Small intestine (tissue), 7 donors: ENCODE measurements around the gene MBOAT1. TPM values are rescaled to one million over a fixed set of nuclear protein-coding genes. Genes with fewer than 3 reads are reported as not detected.
"Not testable (repeated sequence)": the region's sequence is repeated elsewhere in the genome, so short reads cannot be mapped to it uniquely, and the experiment has no call there.

Source experiments
- DNase-seq, 2 donors: peaks; one replicate each; pipeline versions ENCODE4 v3.0.0 to v3.0.0-alpha.2; 2013
- FAIRE-seq: peaks from 2 replicates; lab custom pipeline; 2012; peaks lifted over from hg19 to GRCh38; lab: Jason Lieb, UNC
- H3K27ac ChIP-seq, 3 donors: one replicate each; pipeline ENCODE4 v1.5.1; 2013; ENCODE audit warnings: low read length in 2 of 3, mild to moderate bottlenecking in 2 of 3, control low read depth in 1 of 3, inconsistent platforms in 1 of 3, low read depth in 1 of 3, moderate library complexity in 1 of 3
- H3K27me3 ChIP-seq, 3 donors: one replicate each; pipeline ENCODE4 v1.6.1; 2013; ENCODE audit warnings: low read length in 3 of 3, inconsistent platforms in 1 of 3; ENCODE audit not compliant: control insufficient read depth in 3 of 3, insufficient read depth in 3 of 3
- H3K36me3 ChIP-seq, 3 donors: one replicate each; pipeline ENCODE4 v1.6.1; 2013; ENCODE audit warnings: low read length in 3 of 3, inconsistent platforms in 1 of 3, low read depth in 1 of 3, mild to moderate bottlenecking in 1 of 3, moderate library complexity in 1 of 3; ENCODE audit not compliant: control insufficient read depth in 3 of 3, insufficient read depth in 2 of 3
- H3K4me1 ChIP-seq, 3 donors: one replicate each; pipeline ENCODE4 v1.6.1; 2013; ENCODE audit warnings: low read length in 2 of 3, inconsistent platforms in 1 of 3, low read depth in 1 of 3, mild to moderate bottlenecking in 1 of 3, moderate library complexity in 1 of 3; ENCODE audit not compliant: control insufficient read depth in 3 of 3, insufficient read depth in 2 of 3
- H3K4me3 ChIP-seq, 3 donors: one replicate each; pipeline ENCODE4 v1.5.1; 2013; ENCODE audit warnings: low read length in 3 of 3, control low read depth in 1 of 3, inconsistent platforms in 1 of 3, low read depth in 1 of 3, mild to moderate bottlenecking in 1 of 3, moderate library complexity in 1 of 3
- H3K9me3 ChIP-seq, 2 donors: one replicate each; pipeline ENCODE4 v1.6.1; 2013; ENCODE audit warnings: low read depth in 1 of 2, low read length in 1 of 2; ENCODE audit not compliant: control insufficient read depth in 2 of 2, insufficient read depth in 1 of 2
- WGBS, 3 donors: extraction: QIAGEN DNeasy Blood & Tissue Kit; methylation state at CpG; one replicate each; pipeline ENCODE4 v1.1.7; 2013; 5-methylcytosine and 5-hydroxymethylcytosine counted together
- polyA plus RNA-seq, 4 donors: library from polyadenylated mRNA; stranded (reverse) in 3 of 4; unstranded in 1 of 4; fragments of 200-250 nt in 3 of 4; fragments of 120-200 nt in 1 of 4; gene quantifications; one replicate each; pipeline versions ENCODE4 v1.2.1 to v1.2.3, GENCODE V29; 2013
- donor health status: healthy with polysubstance abuse.
- donor health status: control.
- donor health status: control.
- donor health status: Bipolar disorder and iron deficiency.
- donor health status: healthy.

Gene MBOAT1
- polyA plus RNA-seq, 4 donors: 1.1 to 31.1 (median 6.9) TPM

DNA sequence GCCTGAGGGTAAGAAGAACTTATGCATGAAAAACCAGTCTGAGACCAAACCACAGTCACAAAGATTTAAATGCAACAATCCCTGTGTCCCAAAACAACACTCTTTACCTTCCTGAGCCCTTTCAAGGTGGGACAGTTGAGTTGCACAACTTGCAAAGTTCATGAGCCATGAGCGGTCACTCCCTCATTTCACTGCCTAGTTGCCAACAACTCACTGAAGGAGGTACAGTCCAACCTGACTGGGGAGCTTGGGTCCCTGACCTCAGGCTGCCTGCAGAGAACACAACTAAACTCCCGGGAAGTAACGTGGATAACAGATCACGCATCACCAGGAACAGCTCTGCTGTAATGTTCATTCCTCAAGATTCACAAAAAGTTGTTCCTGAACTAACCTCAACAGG lies 69.4 kb downstream of the MBOAT1 start:
- Histone ChIP-seq H3K36me3 (peaks cover 0 to 42% (median 0%) of the 10 kb centered on the region in 3 donors), H3K27me3 (no peaks in the 10 kb centered on the region), H3K4me3 (no peak overlapping the region), H3K9me3 (no peaks in the 10 kb centered on the region), H3K4me1 (no peaks in the 10 kb centered on the region), H3K27ac (no peak overlapping the region)
- FAIRE-seq: no peak
- 97 to 100% (median 98%) methylated on average over 4 of the region's 4 CpGs for whole genome bisulfite sequencing, 3 donors
- no peak for DNase-seq

DNA sequence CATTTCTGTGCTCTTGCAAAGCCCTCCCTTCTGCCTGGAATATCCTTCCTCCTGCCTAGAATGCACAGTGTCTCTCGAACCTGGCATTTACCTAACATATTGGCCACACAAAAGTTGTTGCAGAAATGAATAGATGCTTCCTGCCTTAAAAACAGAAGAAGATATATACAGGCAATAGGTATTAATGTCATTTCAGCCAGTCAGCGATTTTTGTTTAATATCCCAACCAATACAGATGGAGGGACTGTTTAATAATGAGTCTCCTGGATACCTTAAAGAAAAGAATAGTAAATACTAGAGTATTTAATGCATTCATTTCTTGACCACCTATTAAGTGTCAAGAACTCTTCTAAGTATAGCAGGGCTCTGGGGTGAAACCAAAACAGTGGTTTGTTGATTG lies 70.3 kb downstream of the MBOAT1 start:
- no peak for FAIRE-seq
- H3K4me3 ChIP-seq: no peak overlapping the region
- no peaks in the 10 kb centered on the region for H3K27me3 ChIP-seq
- H3K9me3 ChIP-seq: no peaks in the 10 kb centered on the region
- H3K4me1 ChIP-seq: no peaks in the 10 kb centered on the region
- H3K36me3 ChIP-seq: peaks cover 0 to 35% (median 0%) of the 10 kb centered on the region in 3 donors
- H3K27ac ChIP-seq: no peak overlapping the region
- WGBS, 3 donors: 93% methylated on average over 2 of the region's 2 CpGs
- no peak for DNase-seq

DNA sequence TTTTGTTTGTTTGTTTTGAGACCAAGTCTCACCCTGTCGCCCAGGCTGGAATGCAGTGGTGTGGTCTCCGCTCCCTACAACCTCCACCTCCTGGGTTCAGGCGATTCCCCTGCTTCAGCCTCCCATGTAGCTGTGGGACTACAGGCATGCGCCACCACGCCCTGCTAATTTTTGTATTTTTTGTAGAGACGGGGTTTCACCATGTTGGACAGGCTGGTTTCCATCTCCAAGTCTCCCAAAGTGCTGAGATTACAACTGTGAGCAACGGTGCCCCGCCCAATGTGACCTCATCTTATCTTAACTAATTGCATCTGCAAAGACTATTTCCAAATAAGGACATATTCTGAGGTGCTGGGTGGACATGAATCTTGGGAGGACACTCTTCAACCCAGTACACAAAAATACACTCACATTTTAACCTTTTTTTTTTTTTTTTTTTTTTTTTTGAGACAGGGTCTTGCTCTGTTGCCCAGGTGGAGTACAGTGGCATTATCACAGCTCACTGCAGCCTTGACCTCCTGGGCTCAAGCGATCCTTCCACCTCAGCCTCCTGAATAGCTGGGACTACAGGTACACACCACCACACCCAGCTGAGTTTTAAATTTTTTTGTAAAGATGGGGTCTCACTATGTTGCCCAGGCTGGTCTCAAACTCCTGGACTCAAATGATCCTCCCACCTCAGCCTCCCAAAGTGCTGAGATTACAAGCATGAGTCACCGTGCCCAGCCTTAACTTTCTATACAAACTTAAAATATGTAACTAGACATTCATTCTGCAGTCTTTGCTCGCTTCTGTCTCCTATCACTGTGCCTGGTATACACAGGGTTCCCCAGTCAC lies 72.9 kb downstream of the MBOAT1 start:
- H3K27me3 ChIP-seq, H3K9me3 ChIP-seq, FAIRE-seq, H3K4me1 ChIP-seq, H3K27ac ChIP-seq, H3K4me3 ChIP-seq: not testable (repeated sequence)
- WGBS, 3 donors: 84 to 95% (median 84%) methylated on average over 11 of the region's 11 CpGs
- H3K36me3 ChIP-seq: peaks cover 0 to 28% (median 0%) of the 10 kb centered on the region in 3 donors
- peak in 1 of 2 donors; percentile 39 for DNase-seq

DNA sequence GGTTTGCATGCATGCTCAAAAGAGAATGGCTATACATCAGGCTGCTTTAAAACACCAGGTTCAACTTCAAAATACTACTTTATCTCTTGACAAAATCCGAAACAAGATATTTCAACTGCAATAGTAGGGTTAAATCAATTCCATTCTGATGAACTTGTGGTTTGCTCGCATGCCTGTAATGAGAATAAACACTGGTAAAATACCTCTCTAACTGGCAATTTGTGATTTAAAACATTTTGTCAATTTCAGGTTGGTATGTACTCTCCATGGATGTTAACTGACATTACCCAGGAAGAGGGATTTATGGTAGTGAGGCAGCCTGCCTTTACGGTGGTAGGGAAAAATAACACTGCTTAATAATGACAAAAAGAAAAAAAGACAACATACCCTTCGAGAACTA lies 74.4 kb downstream of the MBOAT1 start:
- 88 to 92% (median 91%) methylated on average over 4 of the region's 4 CpGs for WGBS, 3 donors
- FAIRE-seq: no peak

DNA sequence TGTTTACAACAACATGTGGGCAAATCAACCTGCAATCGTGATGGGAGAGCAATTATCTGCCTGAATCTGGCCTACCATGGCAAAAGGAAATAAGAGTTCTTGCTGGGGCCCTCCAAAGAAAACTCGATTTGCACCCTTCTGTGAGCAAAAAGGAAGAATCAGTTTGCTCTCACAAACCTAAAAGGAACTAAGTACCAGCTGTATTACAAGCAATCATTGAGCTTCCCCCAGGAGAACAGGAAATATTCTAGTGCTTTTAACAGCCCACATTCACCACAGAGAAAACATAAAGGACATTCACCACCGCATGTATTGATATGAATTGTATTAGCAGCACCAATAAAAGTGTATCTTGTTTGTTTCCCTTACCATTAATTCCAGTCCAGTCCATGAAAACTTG lies 75.0 kb downstream of the MBOAT1 start:
- 63 to 74% (median 71%) methylated on average over 3 of the region's 3 CpGs for WGBS, 3 donors
- Histone ChIP-seq H3K27me3 (no peaks in the 10 kb centered on the region), H3K9me3 (no peaks in the 10 kb centered on the region), H3K27ac (no peak overlapping the region), H3K4me3 (no peak overlapping the region), H3K36me3 (peaks cover 0 to 17% (median 0%) of the 10 kb centered on the region in 3 donors), H3K4me1 (peaks cover 0 to 3% (median 0%) of the 10 kb centered on the region in 3 donors)
- FAIRE-seq (no peak), DNase-seq (no peak)

More for the DNA sequence above, 74.4 kb downstream of the MBOAT1 start:
- peaks cover 0 to 3% (median 0%) of the 10 kb centered on the region in 3 donors for H3K4me1 ChIP-seq
- no peak overlapping the region for H3K4me3 ChIP-seq
- H3K27me3 ChIP-seq: no peaks in the 10 kb centered on the region
- peaks cover 0 to 23% (median 0%) of the 10 kb centered on the region in 3 donors for H3K36me3 ChIP-seq
- no peaks in the 10 kb centered on the region for H3K9me3 ChIP-seq
- DNase-seq: no peak
- no peak overlapping the region for H3K27ac ChIP-seq

DNA sequence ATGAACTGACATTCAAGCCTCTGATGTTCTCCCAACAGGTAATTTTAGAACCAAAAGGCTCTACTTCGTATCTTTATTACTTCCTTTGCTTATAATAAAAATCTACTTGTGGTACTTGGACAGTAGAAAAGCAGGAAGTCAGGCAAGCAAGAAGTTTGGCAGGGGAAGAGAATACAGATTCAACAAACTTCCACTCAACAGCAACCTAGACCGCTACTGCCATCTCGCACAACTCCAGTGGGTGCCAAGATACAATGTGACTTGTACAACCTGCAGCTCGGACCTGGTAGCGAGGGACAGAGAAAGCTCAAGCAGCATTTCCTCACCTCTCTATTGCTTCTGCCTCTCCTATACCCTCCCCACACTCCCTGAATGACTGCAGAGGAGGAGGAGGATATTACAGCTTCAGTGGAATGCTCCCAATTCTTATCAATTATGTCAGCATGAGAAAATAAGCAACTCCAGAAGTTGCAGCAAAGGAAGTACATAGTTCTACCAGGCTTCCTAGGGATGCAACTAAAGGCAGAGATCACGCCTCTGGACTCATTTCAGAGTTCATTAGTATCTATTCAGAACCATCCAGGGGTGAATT lies 76.5 kb downstream of the MBOAT1 start:
- Histone ChIP-seq H3K27me3 (no peaks in the 10 kb centered on the region), H3K9me3 (no peaks in the 10 kb centered on the region), H3K4me3 (no peak overlapping the region), H3K27ac (peak overlapping the region in 1 of 3 donors; percentile 1), H3K4me1 (peaks cover 0 to 3% (median 3%) of the 10 kb centered on the region in 3 donors), H3K36me3 (peaks cover 0 to 12% (median 0%) of the 10 kb centered on the region in 3 donors)
- FAIRE-seq (no peak), DNase-seq (no peak)
- 67 to 79% (median 76%) methylated on average over 6 of the region's 6 CpGs for WGBS, 3 donors

DNA sequence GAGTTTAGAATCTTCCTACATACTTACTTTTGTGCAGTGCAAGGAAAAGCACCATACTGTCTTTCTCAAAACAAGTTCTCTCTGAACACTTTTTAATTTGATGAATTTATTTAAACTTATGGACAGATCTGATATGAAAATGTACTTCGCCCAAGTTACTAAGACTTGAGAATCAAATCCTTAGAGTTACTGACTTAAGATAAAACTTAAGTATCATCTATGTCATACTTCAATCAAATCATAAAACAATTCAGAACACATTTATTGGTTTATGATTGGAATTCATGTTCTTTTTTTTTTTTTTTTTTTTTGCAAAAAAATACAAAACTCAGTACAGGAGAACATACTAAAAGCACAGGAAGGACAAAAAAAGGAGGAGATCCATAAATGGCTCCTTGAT lies 77.7 kb downstream of the MBOAT1 start:
- peak; percentile 92 for FAIRE-seq
- DNase-seq: peak in 1 of 2 donors; percentile 36
- WGBS, 3 donors: 20 to 64% (median 53%) methylated on average over 1 of the region's 1 CpG
- H3K4me1 ChIP-seq: peaks cover 0 to 3% (median 3%) of the 10 kb centered on the region in 3 donors
- H3K4me3 ChIP-seq: no peak overlapping the region
- no peaks in the 10 kb centered on the region for H3K27me3 ChIP-seq
- peaks cover 0 to 11% (median 0%) of the 10 kb centered on the region in 3 donors for H3K36me3 ChIP-seq
- H3K9me3 ChIP-seq: no peaks in the 10 kb centered on the region
- no peak overlapping the region for H3K27ac ChIP-seq

DNA sequence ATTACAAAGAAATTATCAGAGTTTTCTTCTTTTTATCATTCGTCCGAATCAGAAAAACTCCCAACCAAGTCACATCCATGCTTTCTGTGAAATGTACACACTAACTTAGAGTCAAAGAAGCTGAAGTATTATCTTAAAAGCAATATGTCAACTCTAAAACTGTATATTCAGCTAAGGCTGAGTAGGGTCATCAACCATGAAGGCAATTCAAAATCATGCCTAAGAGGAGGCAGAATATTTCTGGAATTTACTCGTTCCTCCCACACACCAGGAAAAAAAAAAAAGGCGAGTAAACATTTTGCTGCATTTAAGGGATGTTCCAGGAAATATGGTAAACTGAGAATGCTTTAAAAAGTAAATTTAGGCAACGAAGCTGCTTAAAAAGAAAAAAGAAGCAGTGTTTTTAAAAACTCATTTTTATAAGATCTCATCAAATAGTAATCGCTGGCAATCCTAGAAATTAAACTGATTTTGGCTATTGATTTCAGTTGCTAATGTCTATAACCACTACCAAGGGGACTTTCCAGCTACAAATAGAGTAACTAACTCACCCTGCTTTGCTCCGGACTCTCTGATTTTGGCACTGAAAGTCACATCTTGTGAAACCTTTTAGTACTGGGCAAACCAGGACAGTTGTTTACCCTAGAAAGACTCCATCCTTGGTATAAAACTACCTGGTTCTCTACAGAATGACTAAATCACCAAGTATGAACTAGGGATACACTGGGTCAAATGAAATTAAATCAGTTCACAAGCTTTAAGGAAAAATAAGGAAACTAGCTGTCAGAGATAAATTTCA lies 82.8 kb downstream of the MBOAT1 start:
- DNase-seq: no peak
- H3K9me3 ChIP-seq: no peaks in the 10 kb centered on the region
- FAIRE-seq: no peak
- 78 to 92% (median 91%) methylated on average over 7 of the region's 7 CpGs for WGBS, 3 donors
- peaks cover 2 to 8% (median 2%) of the 10 kb centered on the region in 3 donors for H3K36me3 ChIP-seq
- H3K4me1 ChIP-seq: peaks cover 0 to 8% (median 3%) of the 10 kb centered on the region in 3 donors
- H3K27ac ChIP-seq: peak overlapping the region in 1 of 3 donors; percentile 45
- H3K4me3 ChIP-seq: no peak overlapping the region
- no peaks in the 10 kb centered on the region for H3K27me3 ChIP-seq
